GM21737 (cell line): Measurements from ENCODE around the gene NAT10.
"Not testable (repeated sequence)": the region's sequence is repeated elsewhere in the genome, so short reads cannot be mapped to it uniquely, and the experiment has no call there.

Experiments
- ATAC-seq: cut with Tn5 transposase; IDR thresholded peaks from one replicate; pipeline ENCODE4 v1.9.1; 2021; ENCODE audit warnings: mild to moderate bottlenecking, moderate library complexity; ENCODE audit not compliant: unreplicated experiment

The NAT10 gene

DNA sequence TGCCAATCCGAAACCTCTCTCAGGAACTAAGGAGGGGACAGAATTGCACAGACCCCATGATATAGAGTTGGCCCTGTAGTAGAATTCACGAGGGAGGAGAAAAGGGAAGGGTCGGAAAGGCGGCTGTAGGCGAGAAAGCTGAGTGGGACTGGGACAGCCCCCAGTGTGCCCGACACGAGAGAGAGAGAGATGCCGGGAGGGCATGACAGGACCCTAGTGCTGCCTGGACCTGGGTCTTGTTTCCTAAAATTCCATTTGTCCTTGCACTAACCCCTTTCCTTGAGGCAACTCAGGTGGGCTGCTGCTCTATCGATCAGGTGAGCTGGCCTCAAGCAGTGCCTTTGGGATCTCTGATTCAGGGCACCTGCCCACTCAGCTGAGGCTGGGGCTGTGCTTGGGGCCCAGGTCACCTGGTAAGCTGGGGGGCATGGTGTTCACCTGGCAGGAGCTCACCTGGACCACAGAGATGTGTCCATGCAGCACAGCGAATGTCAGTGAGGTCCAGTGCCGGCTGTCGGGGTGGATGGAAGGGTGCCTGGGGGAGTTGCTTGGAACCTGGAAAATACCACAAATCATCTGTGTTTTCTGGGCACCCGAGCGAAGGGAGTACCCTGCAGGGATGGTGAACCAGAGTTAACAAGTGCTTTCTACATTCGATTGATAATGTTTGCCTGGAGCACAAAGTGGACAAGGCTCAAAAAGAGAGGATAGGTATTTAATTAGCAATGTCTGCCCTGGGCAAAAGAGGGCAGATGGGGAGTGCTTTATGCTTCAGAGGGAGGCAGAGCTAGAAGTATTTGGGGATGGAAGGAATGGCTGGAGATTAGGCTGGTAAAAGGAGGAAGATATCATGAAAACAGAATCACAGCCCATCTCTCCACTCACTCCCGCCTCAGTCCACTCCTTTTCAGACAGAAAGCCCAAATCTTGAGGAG lies 61.6 kb downstream of the NAT10 start:
- ATAC-seq, result no peak

DNA sequence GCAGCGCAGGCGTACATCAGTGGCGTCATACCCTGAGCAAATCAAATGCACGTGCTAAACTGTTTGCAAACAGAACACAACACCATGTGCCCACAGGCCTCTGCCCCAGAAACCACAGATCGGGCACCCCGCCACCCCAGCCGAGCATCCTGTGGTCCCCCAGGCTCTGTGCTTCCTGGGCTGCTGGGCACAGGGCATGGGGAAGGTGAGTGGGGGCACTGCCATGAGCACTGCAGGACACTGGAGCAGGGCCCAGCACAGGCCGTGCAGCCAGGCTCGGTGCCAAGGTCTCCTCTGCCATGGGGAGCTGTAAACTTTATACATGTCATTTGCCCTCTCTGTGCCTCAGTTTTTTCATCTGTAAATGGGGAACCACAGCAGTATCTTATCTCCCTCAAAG lies 62.5 kb downstream of the NAT10 start:
- ATAC-seq, result no peak

- ATAC-seq, result no peak
These were observed 63.4 kb downstream of the NAT10 start for GRCh38 chr11:34168642-34169420.

DNA sequence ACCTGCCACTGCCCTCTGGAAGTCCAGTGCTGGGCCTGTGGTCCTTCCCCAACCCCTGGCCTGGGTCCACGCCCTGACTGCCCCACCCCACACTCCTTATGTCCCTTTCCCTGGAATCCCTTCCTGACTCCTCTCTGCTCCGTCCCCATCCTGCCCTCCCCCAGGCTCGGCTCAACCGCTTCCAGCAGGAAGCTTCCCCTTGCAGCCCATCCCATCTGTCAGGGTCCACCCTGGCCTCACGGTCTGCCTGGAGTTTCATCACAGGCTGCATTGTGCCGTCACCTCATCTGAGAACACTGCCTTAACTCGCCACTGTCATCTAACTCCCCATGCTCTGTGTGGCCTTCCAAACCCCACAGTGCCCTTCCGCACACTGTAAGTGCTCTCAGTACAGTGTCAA lies 64.3 kb downstream of the NAT10 start:
- no peak for ATAC-seq

DNA sequence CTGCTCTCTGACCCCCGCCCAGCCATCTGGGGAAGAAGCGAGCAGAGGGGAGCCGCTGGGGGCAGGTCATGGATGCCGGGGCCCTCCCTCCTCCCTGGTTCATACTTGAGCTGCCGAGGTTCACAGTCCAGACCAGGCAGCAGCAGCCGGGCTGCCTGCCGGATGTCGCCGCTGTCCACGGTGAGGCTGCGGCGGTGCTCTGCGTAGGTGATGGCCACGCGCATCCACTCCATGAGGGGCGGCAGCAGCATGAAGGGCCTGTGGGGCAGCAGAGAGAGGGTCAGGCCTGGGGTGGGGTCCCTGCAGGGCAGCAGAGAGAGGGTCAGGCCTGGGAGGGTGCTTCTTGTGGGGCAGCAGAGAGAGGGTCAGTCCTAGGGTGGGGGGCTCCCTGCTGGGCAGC lies 67.6 kb downstream of the NAT10 start:
- no peak for ATAC-seq

GRCh38 chr11:34174412-34175041 lies 69.1 kb downstream of the NAT10 start:
- peak; percentile 72 for ATAC-seq

- ATAC-seq, result peak; percentile 46
These were observed 70.0 kb downstream of the NAT10 start for GRCh38 chr11:34175284-34176019.

DNA sequence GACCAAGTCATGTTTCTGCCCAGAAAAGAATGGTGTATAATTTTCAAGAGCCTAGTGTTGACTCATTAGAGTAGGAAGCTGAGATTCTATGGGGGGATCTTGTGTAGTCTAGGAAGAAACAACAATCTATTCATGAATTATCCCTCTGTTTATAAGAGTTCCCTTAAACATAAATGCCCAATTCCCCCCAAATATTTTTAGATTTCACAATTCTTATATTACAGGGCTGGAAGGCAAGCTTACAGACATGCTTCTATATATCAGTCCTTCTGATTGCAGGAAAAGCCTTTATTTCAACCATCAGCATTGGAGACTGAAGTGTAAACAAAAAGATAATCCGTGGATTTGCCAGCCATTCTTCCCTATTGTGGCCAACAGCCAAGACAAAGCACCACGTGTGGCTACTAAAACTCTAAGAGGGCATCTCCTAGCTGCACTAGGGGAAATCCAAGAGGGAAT lies 71.4 kb downstream of the NAT10 start:
- ATAC-seq, result no peak

GRCh38 chr11:34178209-34178821 lies 72.9 kb downstream of the NAT10 start:
- ATAC-seq, result no peak

DNA sequence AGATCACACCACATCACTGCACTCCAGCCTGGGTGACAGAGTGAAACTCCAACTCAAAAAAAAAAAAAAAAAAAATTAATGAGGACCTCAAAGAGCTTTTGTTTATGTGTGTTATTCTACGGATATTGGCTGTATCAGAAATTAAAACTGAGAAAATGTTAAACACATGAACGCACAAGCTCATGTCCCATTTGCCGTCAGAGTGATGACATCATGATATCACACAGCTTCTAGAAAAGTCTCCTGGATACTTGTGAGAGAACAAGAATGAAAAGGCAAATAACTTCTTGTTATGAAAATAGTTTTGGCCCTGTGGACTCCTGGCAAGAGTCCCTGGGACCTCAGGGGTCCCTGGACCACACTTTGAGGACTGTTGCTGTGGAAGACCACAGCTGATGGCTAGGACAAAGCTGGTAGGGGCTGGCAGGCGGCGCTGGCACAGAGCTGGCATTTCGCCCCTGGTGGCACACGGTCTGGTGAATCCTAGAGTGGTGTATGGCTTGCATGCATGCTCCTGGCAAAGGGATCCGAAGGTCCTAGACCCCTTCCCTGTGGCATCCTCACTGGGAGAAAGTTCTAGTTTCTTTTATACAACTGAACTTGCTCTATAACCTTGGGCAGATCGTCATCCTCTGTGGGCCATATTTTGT lies 73.7 kb downstream of the NAT10 start:
- ATAC-seq, result no peak

GRCh38 chr11:34180040-34180813 lies 74.8 kb downstream of the NAT10 start:
- peak; percentile 42 for ATAC-seq

DNA sequence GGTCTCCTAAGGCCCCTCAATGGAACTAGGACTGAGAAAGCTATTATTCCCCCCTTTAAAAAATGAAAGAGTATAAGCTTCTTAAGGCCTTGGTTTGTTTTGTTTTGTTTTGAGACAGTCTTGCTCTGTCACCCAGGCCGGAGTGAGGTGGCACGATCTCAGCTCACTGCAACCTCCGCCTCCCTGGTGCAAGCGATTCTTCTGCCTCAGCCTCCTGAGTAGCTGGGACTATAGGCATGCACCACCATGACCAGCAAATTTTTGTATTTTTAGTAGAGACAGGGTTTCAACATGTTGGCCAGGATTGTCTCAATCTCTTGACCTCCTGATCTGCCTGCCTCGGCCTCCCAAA lies 75.4 kb downstream of the NAT10 start:
- not testable (repeated sequence) for ATAC-seq

GRCh38 chr11:34181251-34181650 lies 75.8 kb downstream of the NAT10 start:
- ATAC-seq, result no peak

- ATAC-seq, result no peak
These were observed 76.5 kb downstream of the NAT10 start for GRCh38 chr11:34181856-34182405.

- no peak for ATAC-seq
These were observed 77.0 kb downstream of the NAT10 start for GRCh38 chr11:34182425-34182824.

GRCh38 chr11:34182921-34183685 lies 77.7 kb downstream of the NAT10 start:
- ATAC-seq, result no peak

DNA sequence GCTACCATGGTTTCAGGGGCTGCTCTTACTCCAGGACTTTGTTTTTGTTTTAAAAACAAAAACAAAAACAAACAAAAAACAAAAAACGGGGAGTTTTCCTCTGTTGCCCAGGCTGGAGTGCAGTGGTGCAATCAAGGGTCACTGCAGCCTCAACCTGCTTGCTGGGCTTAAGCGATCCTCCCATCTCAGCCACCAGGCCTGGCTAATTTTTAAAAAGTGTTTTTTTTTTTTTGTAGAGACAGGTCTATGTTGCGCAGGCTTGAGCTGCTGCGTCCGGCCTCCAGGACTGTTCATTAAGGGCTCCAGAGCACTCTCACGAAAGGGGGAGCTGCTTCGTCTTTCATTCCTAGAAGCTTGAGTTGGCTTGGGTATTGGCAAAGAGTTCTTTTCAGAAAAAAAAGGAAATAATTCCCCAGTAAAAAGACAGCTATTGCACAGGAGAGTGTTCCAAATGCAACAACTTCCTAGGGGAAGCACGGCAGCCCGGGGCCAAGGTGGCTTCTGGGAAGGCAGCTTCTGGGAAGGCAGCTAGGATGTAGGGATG lies 78.5 kb downstream of the NAT10 start:
- ATAC-seq, result no peak

- no peak for ATAC-seq
These were observed 79.1 kb downstream of the NAT10 start for GRCh38 chr11:34184505-34185015.
